Embryonic facial prominence (tissue), 1 donor: ENCODE data around the gene CACNA2D3.

ENCODE experiments used
- DNase-seq: peaks from one replicate; pipeline ENCODE4 v3.0.0-alpha.2; 2016; ENCODE audit errors: extremely low spot score

CACNA2D3 gene

GRCh38 chr3:54273791-54274190 is 151.4 kb downstream of the CACNA2D3 start:
- DNase-seq = no peak

- DNase-seq = no peak
Measured at GRCh38 chr3:54274607-54275006, 152.3 kb downstream of the CACNA2D3 start.

GRCh38 chr3:54279005-54279583 is 156.7 kb downstream of the CACNA2D3 start:
- DNase-seq = no peak

- DNase-seq = no peak
Measured at GRCh38 chr3:54283470-54283869, 161.1 kb downstream of the CACNA2D3 start.

- DNase-seq = no peak
Measured at GRCh38 chr3:54294214-54294613, 171.9 kb downstream of the CACNA2D3 start.

- no peak for DNase-seq
Measured at GRCh38 chr3:54296531-54296930, 174.2 kb downstream of the CACNA2D3 start.

GRCh38 chr3:54299169-54299935 is 177.0 kb downstream of the CACNA2D3 start:
- DNase-seq = no peak

- DNase-seq = no peak
Measured at GRCh38 chr3:54303517-54304375, 181.4 kb downstream of the CACNA2D3 start.

- DNase-seq = no peak
Measured at GRCh38 chr3:54304877-54305276, 182.5 kb downstream of the CACNA2D3 start.

GRCh38 chr3:54305409-54306099 is 183.2 kb downstream of the CACNA2D3 start:
- no peak for DNase-seq

GRCh38 chr3:54307566-54308180 is 185.3 kb downstream of the CACNA2D3 start:
- no peak for DNase-seq

- no peak for DNase-seq
Measured at GRCh38 chr3:54309601-54310000, 187.2 kb downstream of the CACNA2D3 start.

- DNase-seq = no peak
Measured at GRCh38 chr3:54311211-54311747, 188.9 kb downstream of the CACNA2D3 start.

- DNase-seq = no peak
Measured at GRCh38 chr3:54312156-54312899, 190.0 kb downstream of the CACNA2D3 start.

- no peak for DNase-seq
Measured at GRCh38 chr3:54313418-54313817, 191.1 kb downstream of the CACNA2D3 start.

GRCh38 chr3:54321520-54321919 is 199.2 kb downstream of the CACNA2D3 start:
- DNase-seq = no peak

- DNase-seq = no peak
Measured at GRCh38 chr3:54322354-54322753, 200.0 kb downstream of the CACNA2D3 start.

GRCh38 chr3:54324103-54324502 is 201.8 kb downstream of the CACNA2D3 start:
- DNase-seq = no peak

GRCh38 chr3:54326951-54327350 is 204.6 kb downstream of the CACNA2D3 start:
- no peak for DNase-seq

GRCh38 chr3:54331341-54331740 is 209.0 kb downstream of the CACNA2D3 start:
- DNase-seq = no peak

GRCh38 chr3:54337846-54338245 is 215.5 kb downstream of the CACNA2D3 start:
- no peak for DNase-seq
